HL-60 (cell line): ENCODE results near the gene BTBD6.

Experiments
- DNase-seq, 2 experiments: peaks; one replicate each; pipeline ENCODE4 v3.0.0-alpha.2; 2010 to 2020; ENCODE audit warnings: low read depth in 1 of 2, low spot score in 1 of 2
- H3K27ac ChIP-seq: fragments of 250-450 bp; sonication (Bioruptor Pico); replicated peaks from 2 replicates; pipeline ENCODE4 v1.5.1; 2020; ENCODE audit warnings: mild to moderate bottlenecking, moderate library complexity
- H3K27me3 ChIP-seq: fragments of 250-450 bp; sonication (Bioruptor Pico); 2 replicates; pipeline ENCODE4 v1.5.1; 2021; ENCODE audit warnings: mild to moderate bottlenecking, moderate library complexity; ENCODE audit not compliant: insufficient read depth, poor library complexity, severe bottlenecking
- H3K4me3 ChIP-seq: replicated peaks from 2 replicates; pipeline ENCODE4 v1.5.1; 2011; ENCODE audit warnings: mild to moderate bottlenecking, control low read depth, low read length; ENCODE audit not compliant: insufficient read depth
- CTCF ChIP-seq: IDR thresholded peaks from one replicate; pipeline ENCODE4 v1.5.1; 2011; ENCODE audit warnings: low read length, control low read depth, inconsistent platforms; ENCODE audit not compliant: insufficient read depth
- GABPA ChIP-seq: IDR thresholded peaks from 2 replicates; pipeline ENCODE4 v1.6.1; 2012; ENCODE audit warnings: low read depth
- POLR2AphosphoS5 ChIP-seq: IDR thresholded peaks from 2 replicates; pipeline ENCODE4 v1.6.1; 2012; ENCODE audit warnings: low read depth
- SPI1 ChIP-seq: IDR thresholded peaks from 2 replicates; pipeline ENCODE4 v1.6.1; 2012; ENCODE audit warnings: low read depth, mild to moderate bottlenecking, borderline replicate concordance
- TF ChIP-seq, protein P1 (sequence below): IDR thresholded peaks from 2 replicates; pipeline ENCODE4 v1.6.1; 2012; ENCODE audit warnings: low read depth; ENCODE audit not compliant: insufficient replicate concordance

The BTBD6 gene

GRCh38 chr14:105201925-105202513, 46.3 kb upstream of the BTBD6 start:
- DNase-seq: peak; percentile 50 to 87

GRCh38 chr14:105203057-105203531, 45.2 kb upstream of the BTBD6 start:
- DNase-seq: peak in 1 of 2 experiments; percentile 47
- H3K4me3 ChIP-seq: no peak overlapping the region
- H3K27ac ChIP-seq: no peak overlapping the region
- TF ChIP-seq SPI1: no peak
- peak; percentile 85 for TF ChIP-seq CTCF
- peaks cover 13% of the 10 kb centered on the region for H3K27me3 ChIP-seq

More at GRCh38 chr14:105201925-105202513, 46.3 kb upstream of the BTBD6 start:
- peaks cover 21% of the 10 kb centered on the region for H3K27me3 ChIP-seq
- TF ChIP-seq GABPA: no peak
- no peak for TF ChIP-seq CTCF
- TF ChIP-seq SPI1: no peak
- TF ChIP-seq POLR2AphosphoS5: peak; percentile 77
- TF ChIP-seq, protein P1, sequence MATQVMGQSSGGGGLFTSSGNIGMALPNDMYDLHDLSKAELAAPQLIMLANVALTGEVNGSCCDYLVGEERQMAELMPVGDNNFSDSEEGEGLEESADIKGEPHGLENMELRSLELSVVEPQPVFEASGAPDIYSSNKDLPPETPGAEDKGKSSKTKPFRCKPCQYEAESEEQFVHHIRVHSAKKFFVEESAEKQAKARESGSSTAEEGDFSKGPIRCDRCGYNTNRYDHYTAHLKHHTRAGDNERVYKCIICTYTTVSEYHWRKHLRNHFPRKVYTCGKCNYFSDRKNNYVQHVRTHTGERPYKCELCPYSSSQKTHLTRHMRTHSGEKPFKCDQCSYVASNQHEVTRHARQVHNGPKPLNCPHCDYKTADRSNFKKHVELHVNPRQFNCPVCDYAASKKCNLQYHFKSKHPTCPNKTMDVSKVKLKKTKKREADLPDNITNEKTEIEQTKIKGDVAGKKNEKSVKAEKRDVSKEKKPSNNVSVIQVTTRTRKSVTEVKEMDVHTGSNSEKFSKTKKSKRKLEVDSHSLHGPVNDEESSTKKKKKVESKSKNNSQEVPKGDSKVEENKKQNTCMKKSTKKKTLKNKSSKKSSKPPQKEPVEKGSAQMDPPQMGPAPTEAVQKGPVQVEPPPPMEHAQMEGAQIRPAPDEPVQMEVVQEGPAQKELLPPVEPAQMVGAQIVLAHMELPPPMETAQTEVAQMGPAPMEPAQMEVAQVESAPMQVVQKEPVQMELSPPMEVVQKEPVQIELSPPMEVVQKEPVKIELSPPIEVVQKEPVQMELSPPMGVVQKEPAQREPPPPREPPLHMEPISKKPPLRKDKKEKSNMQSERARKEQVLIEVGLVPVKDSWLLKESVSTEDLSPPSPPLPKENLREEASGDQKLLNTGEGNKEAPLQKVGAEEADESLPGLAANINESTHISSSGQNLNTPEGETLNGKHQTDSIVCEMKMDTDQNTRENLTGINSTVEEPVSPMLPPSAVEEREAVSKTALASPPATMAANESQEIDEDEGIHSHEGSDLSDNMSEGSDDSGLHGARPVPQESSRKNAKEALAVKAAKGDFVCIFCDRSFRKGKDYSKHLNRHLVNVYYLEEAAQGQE: no peak
- no peak overlapping the region for H3K4me3 ChIP-seq
- peak overlapping the region; percentile 77 for H3K27ac ChIP-seq

DNA sequence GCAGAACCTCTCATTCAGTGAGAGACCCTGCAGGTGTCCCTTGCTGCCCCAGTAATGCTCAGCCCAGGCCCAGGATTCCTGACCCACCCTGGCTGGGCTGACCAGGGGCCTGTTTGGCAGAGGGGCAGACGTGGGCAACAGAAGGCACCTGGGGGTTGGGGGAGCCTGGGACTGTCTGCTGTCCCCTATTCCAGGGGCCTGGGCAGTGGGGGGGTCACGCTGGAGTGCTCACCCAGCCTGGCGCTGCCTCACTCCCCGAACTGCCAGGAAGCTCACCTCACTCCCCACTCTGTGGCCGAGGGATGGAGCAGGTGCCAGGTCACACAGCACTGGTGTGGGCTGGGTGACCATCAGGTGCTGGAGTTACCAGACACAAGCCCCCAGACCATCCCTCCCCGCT, 44.6 kb upstream of the BTBD6 start:
- TF ChIP-seq SPI1: no peak
- TF ChIP-seq GABPA: no peak
- no peak; the same call in 1 of the 2 replicates for TF ChIP-seq POLR2AphosphoS5
- TF ChIP-seq CTCF: no peak
- TF ChIP-seq, protein P1: no peak
- no peak for DNase-seq
- Histone ChIP-seq H3K27ac (no peak overlapping the region), H3K4me3 (no peak overlapping the region), H3K27me3 (peaks cover 7% of the 10 kb centered on the region)
